Prostate gland (tissue), 2 donors: ENCODE data around the gene CDKN1A. TPM values are rescaled to one million over a fixed set of nuclear protein-coding genes. Genes with fewer than 3 reads are reported as not detected.

Source experiments
- DNase-seq: peaks from one replicate; pipeline ENCODE4 v3.0.0-alpha.2; 2019; ENCODE audit warnings: low spot score
- H3K27ac ChIP-seq, 2 donors: fragments of 200-600 bp; sonication (generic); 2 replicates each; pipeline ENCODE4 v1.5.1; 2017 to 2019
- H3K27me3 ChIP-seq: fragments of 200-600 bp; sonication (generic); replicated peaks from 2 replicates; pipeline ENCODE4 v1.5.1; 2019; ENCODE audit not compliant: insufficient read depth
- H3K36me3 ChIP-seq, 2 donors: fragments of 200-600 bp; sonication (generic); 1 replicate in 1 of 2; 2 replicates in 1 of 2; pipeline versions ENCODE4 v1.5.1 to v1.8.1; 2017 to 2019
- H3K4me1 ChIP-seq: fragments of 200-600 bp; sonication (generic); replicated peaks from 2 replicates; pipeline ENCODE4 v1.5.1; 2019
- H3K4me3 ChIP-seq, 2 donors: fragments of 200-600 bp; sonication (generic); 2 replicates each; pipeline ENCODE4 v1.5.1; 2017 to 2019
- H3K9me3 ChIP-seq: fragments of 200-600 bp; sonication (generic); 2 replicates; pipeline ENCODE4 v1.5.1; 2017
- CTCF ChIP-seq, 4 experiments: fragments of 200-600 bp in 2 of 4; fragments of 450-650 bp in 2 of 4; sonication (generic) in 2 of 4; IDR thresholded peaks; 1 replicate in 3 of 4; 2 replicates in 1 of 4; pipeline ENCODE4 v1.5.1; 2016 to 2019; ENCODE audit warnings: antibody characterized with exemption in 4 of 4, mild to moderate bottlenecking in 2 of 4, moderate library complexity in 2 of 4
- POLR2A ChIP-seq: fragments of 450-650 bp; IDR thresholded peaks from one replicate; pipeline ENCODE4 v1.6.1; 2016; ENCODE audit warnings: antibody characterized with exemption, mild to moderate bottlenecking
- POLR2AphosphoS5 ChIP-seq: sonication (generic); formaldehyde crosslinking; IDR thresholded peaks from one replicate; pipeline ENCODE4 v1.6.1; 2017; ENCODE audit warnings: antibody characterized with exemption
- WGBS: methylation state at CpG from one replicate; pipeline ENCODE4 v1.1.5; 2018; 5-methylcytosine and 5-hydroxymethylcytosine counted together
- intact Hi-C: fragments of 100-400 bp; cut with DNase I; formaldehyde crosslinking; loops from one replicate; pipeline ENCODE4 v1.14.2; 2022
- total RNA-seq, 2 donors: library from RNA; depleted of rRNA; stranded (reverse); fragments of >200 nt; gene quantifications; one replicate each; pipeline ENCODE4 v1.1.0, GENCODE V29; 2016

CDKN1A gene
- total RNA-seq, 2 donors from 2014 or later: 69.7 to 148 TPM

- Histone ChIP-seq H3K36me3 (no peaks in the 10 kb centered on the region), H3K9me3 (no peaks in the 10 kb centered on the region), H3K27me3 (no peaks in the 10 kb centered on the region), H3K4me3 (no peak overlapping the region), H3K4me1 (peaks cover 3% of the 10 kb centered on the region), H3K27ac (no peak overlapping the region)
- no peak for DNase-seq
- WGBS: 61% methylated on average over 6 of the region's 6 CpGs
- intact Hi-C loops: no loop called here
- TF ChIP-seq POLR2AphosphoS5 (no peak), POLR2A (no peak), CTCF (IDR thresholded peaks at IDR 0.05) (no peak)
Observed at GRCh38 chr6:36655085-36655724, 23.3 kb upstream of the CDKN1A start.

- Histone ChIP-seq H3K9me3 (no peaks in the 10 kb centered on the region), H3K36me3 (no peaks in the 10 kb centered on the region), H3K4me3 (no peak overlapping the region), H3K27me3 (no peaks in the 10 kb centered on the region), H3K4me1 (no peaks in the 10 kb centered on the region), H3K27ac (no peak overlapping the region)
- no peak for TF ChIP-seq POLR2AphosphoS5
- no peak for TF ChIP-seq CTCF (IDR thresholded peaks at IDR 0.05)
- TF ChIP-seq POLR2A: no peak
- DNase-seq: no peak
- intact Hi-C loops: no loop called here
- WGBS: 90% methylated on average over 5 of the region's 5 CpGs
Observed at GRCh38 chr6:36656441-36656840, 22.1 kb upstream of the CDKN1A start.

- no peaks in the 10 kb centered on the region for H3K36me3 ChIP-seq
- 90% methylated on average over 1 of the region's 1 CpG for WGBS
- H3K4me1 ChIP-seq: no peaks in the 10 kb centered on the region
- intact Hi-C loops: no loop called here
- no peak for DNase-seq
- no peak overlapping the region for H3K27ac ChIP-seq
- H3K9me3 ChIP-seq: no peaks in the 10 kb centered on the region
- TF ChIP-seq CTCF (IDR thresholded peaks at IDR 0.05) (no peak), POLR2AphosphoS5 (no peak), POLR2A (no peak)
- no peaks in the 10 kb centered on the region for H3K27me3 ChIP-seq
- H3K4me3 ChIP-seq: no peak overlapping the region
Observed at GRCh38 chr6:36657271-36657670, 21.2 kb upstream of the CDKN1A start.

- intact Hi-C loops: no loop called here
- Histone ChIP-seq H3K4me1 (no peaks in the 10 kb centered on the region), H3K27ac (no peak overlapping the region), H3K36me3 (no peaks in the 10 kb centered on the region), H3K27me3 (no peaks in the 10 kb centered on the region), H3K4me3 (no peak overlapping the region), H3K9me3 (no peaks in the 10 kb centered on the region)
- TF ChIP-seq CTCF (IDR thresholded peaks at IDR 0.05) (no peak), POLR2A (no peak), POLR2AphosphoS5 (no peak)
- 54% methylated on average over 1 of the region's 1 CpG for WGBS
- DNase-seq: no peak
Observed at GRCh38 chr6:36657942-36658544, 20.5 kb upstream of the CDKN1A start.

- 15% methylated on average over 1 of the region's 1 CpG for WGBS
- H3K27ac ChIP-seq: no peak overlapping the region
- intact Hi-C loops: no loop called here
- H3K27me3 ChIP-seq: no peaks in the 10 kb centered on the region
- no peak for DNase-seq
- no peak overlapping the region for H3K4me3 ChIP-seq
- no peak for TF ChIP-seq CTCF (IDR thresholded peaks at IDR 0.05)
- no peak for TF ChIP-seq POLR2AphosphoS5
- TF ChIP-seq POLR2A: no peak
- H3K36me3 ChIP-seq: no peaks in the 10 kb centered on the region
- no peaks in the 10 kb centered on the region for H3K4me1 ChIP-seq
- H3K9me3 ChIP-seq: no peaks in the 10 kb centered on the region
Observed at GRCh38 chr6:36659271-36659670, 19.2 kb upstream of the CDKN1A start.
